Activated CD4-positive, alpha-beta T cell treated with anti-CD3 and anti-CD28 coated beads, Interleukin-2, Interleukin-6, amounts not matched to agents 100 ng/mL and 50 ng/mL, durations not matched to agents 16 hours and 8 hours (primary cell): ENCODE data around the gene TMOD4.

Experiments
- DNase-seq: peaks from one replicate; pipeline ENCODE4 v3.0.0-alpha.2; 2020

TMOD4 gene

DNA sequence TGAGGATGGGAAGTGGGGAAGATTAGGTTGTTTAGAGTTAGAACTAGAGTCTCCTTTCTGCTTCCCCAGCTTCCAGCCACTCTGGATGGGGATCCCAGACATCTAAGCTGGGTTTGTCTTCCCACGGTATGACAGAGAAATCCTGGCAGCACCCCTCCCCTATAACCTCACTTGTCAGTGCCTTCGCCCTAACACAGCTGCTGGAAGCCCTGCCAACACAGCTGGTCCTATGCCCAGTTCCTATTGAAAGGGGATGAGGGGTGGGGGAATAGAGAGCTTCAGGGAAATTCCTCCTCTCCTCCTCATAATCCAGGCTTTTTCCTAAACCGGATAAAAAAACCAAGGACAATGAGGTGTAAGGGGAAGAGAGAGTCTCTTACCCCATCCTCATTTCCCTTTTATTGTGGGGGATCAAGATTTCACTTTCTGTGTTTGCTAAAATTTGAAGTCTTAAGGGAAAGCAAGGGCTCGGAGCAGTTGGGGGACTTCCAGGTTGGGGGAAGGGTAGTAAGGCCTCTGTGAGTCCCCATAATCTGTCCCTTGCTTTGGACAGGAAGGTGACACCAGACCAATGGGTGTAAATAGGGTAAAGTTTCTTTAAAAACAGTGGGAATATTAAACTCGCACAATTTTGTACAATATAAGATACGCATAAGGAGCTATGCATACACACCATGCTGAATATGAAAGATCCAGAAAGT, 590 bp downstream of the TMOD4 start:
- no peak for DNase-seq

- no peak for DNase-seq
Measured at GRCh38 chr1:151171190-151171589, 4.6 kb downstream of the TMOD4 start.

DNA sequence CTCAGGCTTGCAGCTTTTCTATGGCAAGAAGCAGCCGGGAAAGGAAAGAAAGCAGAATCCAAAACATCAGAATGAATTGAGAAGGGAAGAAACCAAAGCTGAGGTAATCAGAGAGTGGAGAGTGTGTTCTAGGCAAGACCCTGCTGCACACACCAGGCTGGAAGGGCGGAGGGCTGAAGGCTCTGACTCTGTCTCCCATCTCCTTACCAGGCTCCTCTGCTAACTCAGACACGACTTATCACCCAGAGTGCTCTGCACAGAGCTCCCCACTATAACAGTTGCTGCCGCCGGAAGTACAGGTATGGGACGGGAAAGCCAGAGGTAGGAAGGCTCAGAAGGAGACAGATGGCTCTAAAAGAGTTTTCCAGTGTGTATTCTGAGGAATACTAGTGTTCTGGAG, 8.7 kb downstream of the TMOD4 start:
- DNase-seq, result no peak

- no peak for DNase-seq
Measured at GRCh38 chr1:151166505-151166956, 9.2 kb downstream of the TMOD4 start.

GRCh38 chr1:151165738-151166504, 9.9 kb downstream of the TMOD4 start, which contains the start of the genes LYSMD1 and SCNM1:
Gene LYSMD1, minus strand, starts transcription at chr1:151165902. Its CDS starts 644 bp downstream, at chr1:151165258.
Gene SCNM1, plus strand, starts transcription at chr1:151166144. Its CDS starts 9 bp downstream, at chr1:151166153.
- peak; percentile 98 for DNase-seq

DNA sequence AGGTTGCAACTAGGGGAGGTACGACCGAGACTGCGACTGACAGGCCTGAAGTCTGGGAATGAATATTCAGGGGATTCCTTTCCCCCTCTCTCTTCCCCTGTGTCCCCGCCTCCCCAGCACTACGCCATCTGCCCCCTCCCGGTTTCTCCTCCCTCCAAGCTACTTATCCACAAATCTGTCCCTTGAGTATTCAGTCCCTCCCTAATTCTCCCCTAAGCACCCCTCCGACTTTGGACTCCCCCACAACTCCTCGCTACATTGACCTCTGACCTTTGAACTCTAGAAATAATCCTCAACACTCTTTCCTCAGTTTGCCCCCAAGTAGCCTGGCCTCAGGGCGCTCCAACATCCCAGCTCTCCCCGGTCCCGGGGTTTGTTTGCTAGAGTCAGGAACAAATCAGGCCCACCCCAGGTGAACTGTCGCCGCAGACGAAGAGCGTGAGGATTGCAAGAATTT, 10.5 kb downstream of the TMOD4 start:
- DNase-seq, result no peak

DNA sequence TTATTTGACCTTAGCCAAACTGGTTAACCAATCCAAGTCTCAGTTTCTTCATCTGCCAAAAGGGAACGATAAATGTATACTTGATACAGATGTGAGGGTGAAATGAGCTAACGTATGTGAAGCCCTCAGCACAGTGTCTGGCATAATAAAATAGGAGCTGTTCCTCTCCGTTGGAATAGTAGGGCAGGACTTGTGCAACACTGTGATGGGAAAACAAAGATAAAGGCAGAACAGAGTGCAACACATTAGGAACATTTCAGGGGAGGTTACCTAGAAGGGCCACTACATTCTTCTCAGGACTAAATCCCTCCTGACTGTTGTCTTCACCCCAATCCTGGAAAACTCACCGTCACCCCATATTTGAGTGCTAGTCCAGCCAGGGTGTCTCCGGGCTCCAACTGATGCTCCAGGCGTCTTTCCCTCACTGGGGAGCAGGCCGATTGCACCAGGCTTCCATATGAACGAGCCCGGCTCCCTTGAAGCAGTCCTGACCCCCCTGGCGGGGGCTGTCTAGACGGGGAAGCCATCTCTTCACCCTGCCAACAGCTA, 11.0 kb downstream of the TMOD4 start:
- DNase-seq, result no peak

DNA sequence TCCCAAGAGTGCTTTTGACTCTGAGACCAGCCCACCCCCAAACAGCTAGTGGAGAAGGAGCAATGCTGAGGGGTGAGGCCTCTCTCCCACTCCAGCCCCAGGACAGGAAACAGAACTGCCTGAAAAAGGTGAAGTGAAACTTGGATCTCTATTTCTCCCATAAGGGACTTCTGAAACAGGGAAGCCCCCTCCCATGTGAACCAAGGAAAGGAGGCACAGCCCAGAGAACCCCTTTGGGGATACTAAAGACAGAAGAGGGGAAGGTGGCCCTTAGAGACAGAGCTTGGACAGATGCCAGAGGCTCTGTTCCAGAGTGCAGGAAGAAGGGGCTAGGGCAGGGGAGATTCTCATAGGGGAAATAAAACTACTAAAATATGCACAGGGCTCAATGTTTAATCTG, 16.4 kb downstream of the TMOD4 start:
- no peak for DNase-seq

GRCh38 chr1:151158751-151159251, 17.0 kb downstream of the TMOD4 start:
- no peak for DNase-seq

DNA sequence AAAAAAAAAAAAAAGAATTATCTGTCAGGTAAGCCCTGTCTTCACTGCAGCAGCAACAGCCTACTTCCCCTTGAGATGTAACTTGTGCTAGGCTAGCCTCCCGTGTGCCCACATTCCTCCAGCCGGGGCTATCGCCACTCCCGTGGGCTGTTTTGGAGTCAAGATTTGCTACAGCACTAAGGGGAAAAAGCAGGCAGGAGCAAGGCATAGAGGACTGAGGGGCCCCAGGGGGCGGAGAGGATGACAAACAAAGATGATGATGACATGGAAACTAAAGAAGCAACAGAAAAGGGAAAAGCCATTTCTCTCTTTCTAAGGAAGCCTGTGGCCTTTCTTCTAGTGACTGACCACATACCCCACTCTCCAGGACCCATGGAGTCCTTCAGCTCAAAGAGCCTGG, 17.5 kb downstream of the TMOD4 start:
- DNase-seq, result peak; percentile 28

DNA sequence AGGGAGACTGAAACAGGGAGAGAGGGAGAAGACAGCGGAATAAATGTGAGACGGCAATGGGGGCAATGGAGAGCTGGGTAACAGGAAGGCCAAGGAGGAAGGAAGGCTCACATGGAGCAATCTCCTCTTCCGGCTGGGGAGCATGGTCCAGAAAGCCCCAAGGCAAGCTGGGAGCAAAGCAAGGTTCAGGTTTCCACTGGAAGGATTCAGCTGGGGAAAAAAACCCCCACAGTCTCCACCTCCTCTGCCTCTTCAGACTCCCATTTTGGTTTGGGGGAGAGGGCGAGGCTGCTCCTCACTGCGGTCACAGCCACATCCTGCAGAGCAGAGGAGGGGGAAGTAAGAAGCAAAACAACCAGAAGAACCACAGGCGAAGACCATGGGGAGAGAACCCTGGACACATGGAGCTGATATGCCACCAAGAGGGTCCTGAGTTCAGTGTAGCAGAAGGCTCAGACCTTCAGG, 18.7 kb downstream of the TMOD4 start:
- DNase-seq, result peak; percentile 78

DNA sequence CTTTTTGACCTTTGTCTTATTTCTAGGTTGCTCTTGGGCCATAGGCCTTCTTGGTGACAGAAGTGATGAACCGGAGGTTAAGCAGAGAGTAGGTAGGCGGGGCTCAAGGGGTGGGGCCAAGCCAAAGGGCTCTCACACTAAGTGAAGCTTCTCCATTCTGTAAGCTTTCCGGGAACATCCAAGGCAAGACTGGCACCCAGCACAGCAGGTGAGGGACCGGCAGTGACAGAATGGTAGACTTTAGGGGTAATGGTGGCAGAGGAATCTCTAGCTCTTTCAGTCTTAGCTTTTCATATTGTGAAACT, 19.3 kb downstream of the TMOD4 start, which contains the start of gene TNFAIP8L2:
TNFAIP8L2 (plus strand) TSS at position 135 of the 305 bp plus-strand sequence. CDS start 2,049 bp downstream, outside the sequence.
- peak; percentile 84 for DNase-seq

GRCh38 chr1:151147665-151148064, 28.1 kb downstream of the TMOD4 start:
- no peak for DNase-seq

GRCh38 chr1:151147132-151147503, 28.7 kb downstream of the TMOD4 start:
- DNase-seq, result no peak

DNA sequence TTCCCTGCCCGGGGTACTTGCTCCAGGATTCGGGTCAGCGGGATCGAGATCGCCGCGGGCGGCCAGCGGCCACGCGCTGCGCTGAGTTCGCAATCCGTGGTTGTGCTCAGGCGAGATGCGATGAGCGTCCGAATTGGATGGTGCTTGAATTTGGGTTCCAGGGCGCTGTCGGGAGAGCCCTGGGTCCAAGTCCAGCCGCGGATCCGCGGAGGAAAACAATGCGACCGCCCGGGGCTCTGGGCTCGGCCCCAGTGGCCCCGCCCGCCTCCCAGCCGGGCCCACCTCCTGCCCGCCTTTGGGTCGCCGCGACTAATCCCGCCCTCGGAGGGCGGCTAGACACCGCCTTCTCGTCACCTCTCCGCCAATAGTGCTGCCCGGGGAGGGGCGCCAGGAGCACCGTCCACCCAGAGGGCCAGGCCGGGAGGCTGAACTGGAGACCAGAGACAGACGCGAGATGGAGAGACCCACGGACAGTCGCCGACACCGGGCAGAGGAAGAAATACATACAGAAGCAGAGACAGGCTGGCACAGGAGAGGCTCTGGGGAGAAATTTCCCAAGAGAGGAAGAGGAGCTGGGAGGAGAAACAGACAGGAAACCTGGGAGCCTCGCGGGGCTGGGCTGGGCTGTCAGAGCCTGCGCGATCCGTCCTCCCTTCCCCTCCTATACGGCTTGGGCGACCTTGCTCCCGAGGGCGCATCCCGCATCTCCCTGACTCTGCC, 29.2 kb downstream of the TMOD4 start, which contains the start of gene SEMA6C:
SEMA6C (minus strand) TSS at position 220 of the 720 bp plus-strand sequence. CDS start 4,010 bp downstream, outside the sequence.
- peak; percentile 92 for DNase-seq

- DNase-seq, result no peak
Measured at GRCh38 chr1:151146072-151146411, 29.7 kb downstream of the TMOD4 start.

DNA sequence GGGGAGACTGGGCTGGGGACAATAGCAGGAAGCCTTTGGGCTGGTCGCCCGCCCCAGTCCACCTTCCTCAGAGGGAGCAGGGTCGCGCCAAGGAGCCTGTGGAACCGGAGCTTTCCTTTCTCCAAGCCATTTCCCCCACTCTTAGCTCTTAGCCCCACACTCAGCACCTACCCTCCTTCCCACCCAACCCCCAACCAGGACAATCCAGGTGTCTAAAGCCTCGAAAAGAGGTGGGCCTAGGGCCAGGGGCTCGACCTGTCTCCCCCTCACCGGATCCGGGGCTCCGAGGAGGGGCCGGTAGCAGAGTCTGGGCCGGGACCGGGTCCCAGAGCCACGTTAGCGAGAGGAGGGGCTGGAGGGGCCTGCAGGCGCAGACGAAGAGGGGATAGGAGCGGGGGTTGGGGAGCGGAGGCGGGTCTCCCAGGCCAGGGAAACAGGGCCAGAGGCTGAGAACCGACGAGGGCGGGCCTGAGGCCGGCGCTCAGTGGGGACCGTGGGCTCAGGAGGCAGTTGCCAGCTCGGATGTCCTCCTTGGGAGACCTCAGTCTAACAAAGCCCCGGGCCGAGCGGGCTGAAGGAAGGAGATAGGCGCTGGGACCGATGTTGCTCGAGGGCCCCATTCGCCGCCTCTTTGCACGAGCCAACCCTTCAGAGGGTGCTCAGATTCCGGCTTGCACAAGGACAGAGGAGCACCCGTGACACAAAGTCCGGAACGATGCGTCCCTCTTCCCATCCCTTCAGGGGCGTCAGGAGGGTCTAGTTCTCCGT, 30.3 kb downstream of the TMOD4 start:
- no peak for DNase-seq

- DNase-seq, result no peak
Measured at GRCh38 chr1:151144474-151145303, 31.1 kb downstream of the TMOD4 start.

DNA sequence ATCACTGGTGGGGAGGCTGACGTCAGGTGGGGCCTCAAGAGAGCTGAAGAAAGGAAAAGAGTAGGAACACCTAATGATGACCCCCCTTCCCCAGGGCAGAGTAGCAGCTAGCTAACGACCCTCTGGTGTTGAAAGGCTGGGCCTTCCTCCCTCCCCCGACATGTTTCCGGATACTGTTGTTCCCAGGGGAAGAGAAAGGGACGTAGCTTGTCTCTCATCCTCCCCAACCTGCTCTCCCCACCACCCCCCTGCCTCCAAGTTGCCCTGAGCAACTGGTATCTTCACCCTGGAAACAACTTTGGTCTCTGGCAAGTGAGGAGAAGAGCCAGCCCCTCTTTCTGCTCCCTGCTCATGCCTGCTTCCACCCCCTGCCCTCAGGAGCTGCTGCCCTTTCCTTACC, 31.8 kb downstream of the TMOD4 start:
- DNase-seq, result no peak

DNA sequence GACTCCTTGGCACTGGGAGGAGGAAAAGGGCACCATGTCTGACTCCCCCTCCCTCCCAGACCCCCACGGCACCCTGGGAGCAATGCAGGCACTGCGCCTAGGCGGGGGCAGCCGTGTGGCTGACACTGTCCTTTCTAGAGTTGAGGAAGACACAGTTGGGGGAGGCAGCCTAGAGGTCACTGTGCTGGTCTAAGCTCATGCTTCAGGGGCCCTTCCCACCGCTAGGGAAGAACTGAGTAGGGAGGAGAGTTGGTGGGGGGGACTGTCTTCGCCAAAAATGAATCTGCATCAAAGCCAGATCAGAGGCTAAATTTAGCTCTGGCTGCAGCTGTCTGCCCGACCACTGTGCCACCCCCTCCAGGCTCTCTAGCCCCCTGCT, 32.7 kb downstream of the TMOD4 start:
- no peak for DNase-seq

GRCh38 chr1:151142411-151143056, 33.2 kb downstream of the TMOD4 start:
- no peak for DNase-seq
